H1 (cell line): ENCODE results near the gene IL17A. TPM values are rescaled to one million over a fixed set of nuclear protein-coding genes. Genes with fewer than 3 reads are reported as not detected.
"Not testable (repeated sequence)": the region's sequence is repeated elsewhere in the genome, so short reads cannot be mapped to it uniquely, and the experiment has no call there.

Experiments
- CTCF ChIA-PET: fragments of 300-600 bp; sonication (Branson Sonifier 250); formaldehyde crosslinking; loops from one replicate; lab custom pipeline; 2021; ENCODE audit not compliant: partially characterized antibody; lab: Charles Lee
- POLR2A ChIA-PET: fragments of 300-600 bp; sonication (Branson Sonifier 250); formaldehyde crosslinking; loops from one replicate; lab custom pipeline; 2021; ENCODE audit warnings: inconsistent platforms; ENCODE audit not compliant: partially characterized antibody; lab: Charles Lee
- DNase-seq, 2 experiments: peaks; one replicate each; pipeline versions ENCODE4 v3.0.0 to v3.0.0-alpha.2; 2010 to 2022; ENCODE audit warnings: low spot score in 2 of 2, low read depth in 1 of 2, mixed read lengths in 1 of 2
- FAIRE-seq: peaks from 2 replicates; lab custom pipeline; 2011; peaks lifted over from hg19 to GRCh38; lab: Jason Lieb, UNC
- H2AFZ ChIP-seq: 2 replicates; pipeline ENCODE4 v1.8.1; 2012; ENCODE audit warnings: low read length, inconsistent platforms
- H2AK5ac ChIP-seq: 2 replicates; pipeline ENCODE4 v1.6.1; 2013; ENCODE audit warnings: low read depth, low read length
- H2BK120ac ChIP-seq: replicated peaks from 2 replicates; pipeline ENCODE3; 2013; ENCODE audit warnings: low read depth, low read length, inconsistent platforms
- H2BK12ac ChIP-seq: 2 replicates; pipeline ENCODE4 v1.6.1; 2013; ENCODE audit warnings: low read depth, low read length
- H2BK15ac ChIP-seq: 2 replicates; pipeline ENCODE4 v1.6.1; 2013; ENCODE audit warnings: low read length
- H2BK20ac ChIP-seq: 2 replicates; pipeline ENCODE4 v1.6.1; 2013; ENCODE audit warnings: low read length
- H2BK5ac ChIP-seq: 2 replicates; pipeline ENCODE4 v1.6.1; 2013; ENCODE audit warnings: low read depth, low read length
- H3K14ac ChIP-seq: 2 replicates; pipeline ENCODE4 v1.6.1; 2013; ENCODE audit warnings: inconsistent platforms; ENCODE audit not compliant: insufficient read length
- H3K18ac ChIP-seq: 2 replicates; pipeline ENCODE4 v1.6.1; 2013; ENCODE audit warnings: low read length; ENCODE audit errors: extremely low read depth
- H3K23ac ChIP-seq: 2 replicates; pipeline ENCODE4 v1.6.1; 2013; ENCODE audit warnings: inconsistent platforms; ENCODE audit not compliant: insufficient read length
- H3K23me2 ChIP-seq: 2 replicates; pipeline ENCODE4 v1.6.1; 2013; ENCODE audit warnings: low read depth, low read length
- H3K27ac ChIP-seq: 2 replicates; pipeline ENCODE4 v1.6.1; 2011; ENCODE audit warnings: low read depth, low read length, inconsistent platforms
- H3K27me3 ChIP-seq, 4 experiments: replicated peaks in 1 of 4; 1 replicate in 1 of 4; 2 replicates in 3 of 4; pipeline versions ENCODE4 v1.6.1 to v1.8.1; 2011 to 2013; ENCODE audit warnings: low read length in 3 of 4, mild to moderate bottlenecking in 3 of 4, inconsistent platforms in 2 of 4, mixed read lengths in 2 of 4, moderate library complexity in 1 of 4; ENCODE audit not compliant: control insufficient read depth in 3 of 4, insufficient read depth in 3 of 4; ENCODE audit errors: extremely low read depth in 1 of 4
- H3K36me3 ChIP-seq, 4 experiments: 2 replicates each; pipeline versions ENCODE4 v1.6.1 to v1.8.1; 2011 to 2013; ENCODE audit warnings: mild to moderate bottlenecking in 4 of 4, low read length in 3 of 4, moderate library complexity in 2 of 4, control low read depth in 1 of 4, inconsistent platforms in 1 of 4; ENCODE audit not compliant: insufficient read depth in 4 of 4, control insufficient read depth in 2 of 4
- H3K4ac ChIP-seq: replicated peaks from 2 replicates; pipeline ENCODE3; 2013; ENCODE audit warnings: low read length, low read depth, mixed read lengths, inconsistent platforms; ENCODE audit not compliant: insufficient read length
- H3K4me1 ChIP-seq, 4 experiments: replicated peaks in 1 of 4; 1 replicate in 1 of 4; 2 replicates in 3 of 4; pipeline versions ENCODE4 v1.6.1 to v1.8.1; 2011 to 2013; ENCODE audit warnings: low read length in 3 of 4, inconsistent platforms in 2 of 4, mixed read lengths in 1 of 4; ENCODE audit not compliant: insufficient read depth in 4 of 4, control insufficient read depth in 3 of 4
- H3K4me2 ChIP-seq, 2 experiments: 2 replicates each; pipeline versions ENCODE4 v1.6.1 to v1.8.1; 2011 to 2013; ENCODE audit warnings: low read depth in 2 of 2, low read length in 2 of 2, control low read depth in 1 of 2, inconsistent platforms in 1 of 2, mild to moderate bottlenecking in 1 of 2; ENCODE audit not compliant: insufficient read depth in 1 of 2
- H3K4me3 ChIP-seq, 4 experiments: fragments of 200-600, 300-600 bp in 1 of 4; sonication (generic), shearing (Covaris generic), sonication (Bioruptor Twin) in 1 of 4; 2 replicates each; pipeline versions ENCODE4 v1.5.1 to v1.8.1; 2011 to 2016; ENCODE audit warnings: low read length in 4 of 4, low read depth in 3 of 4, control low read depth in 2 of 4, inconsistent platforms in 2 of 4, mild to moderate bottlenecking in 2 of 4, mixed read lengths in 1 of 4, moderate library complexity in 1 of 4; ENCODE audit not compliant: insufficient read depth in 2 of 4; ENCODE audit errors: extremely low read depth in 1 of 4
- H3K56ac ChIP-seq: replicated peaks from 2 replicates; pipeline ENCODE3; 2013; ENCODE audit warnings: low read depth, mild to moderate bottlenecking, mixed read lengths, low read length, inconsistent platforms; ENCODE audit not compliant: insufficient read length
- H3K79me1 ChIP-seq: 2 replicates; pipeline ENCODE4 v1.6.1; 2013; ENCODE audit warnings: low read depth, low read length, control low read depth
- H3K79me2 ChIP-seq, 2 experiments: 2 replicates each; pipeline versions ENCODE4 v1.6.1 to v1.8.1; 2012 to 2013; ENCODE audit warnings: low read length in 2 of 2, mild to moderate bottlenecking in 2 of 2, inconsistent platforms in 1 of 2; ENCODE audit not compliant: insufficient read depth in 2 of 2, control insufficient read depth in 1 of 2
- H3K9ac ChIP-seq, 4 experiments: replicated peaks in 1 of 4; 1 replicate in 1 of 4; 2 replicates in 3 of 4; pipeline versions ENCODE4 v1.6.1 to v1.8.1; 2011 to 2013; ENCODE audit warnings: low read depth in 3 of 4, low read length in 3 of 4, control low read depth in 2 of 4, mild to moderate bottlenecking in 2 of 4, moderate library complexity in 2 of 4, inconsistent platforms in 1 of 4; ENCODE audit errors: extremely low read depth in 1 of 4
- H3K9me3 ChIP-seq, 2 experiments: 2 replicates each; pipeline versions ENCODE4 v1.6.1 to v1.8.1; 2012 to 2013; ENCODE audit warnings: mild to moderate bottlenecking in 2 of 2, moderate library complexity in 2 of 2, control low read depth in 1 of 2, inconsistent platforms in 1 of 2, low read depth in 1 of 2, low read length in 1 of 2, mixed read lengths in 1 of 2; ENCODE audit not compliant: insufficient read depth in 2 of 2
- H4K20me1 ChIP-seq, 2 experiments: replicated peaks in 1 of 2; 2 replicates each; pipeline versions ENCODE3 to v1.8.1; 2011 to 2013; ENCODE audit warnings: inconsistent platforms in 2 of 2, low read length in 2 of 2, mild to moderate bottlenecking in 1 of 2; ENCODE audit not compliant: insufficient read depth in 2 of 2, control insufficient read depth in 1 of 2
- H4K5ac ChIP-seq: 2 replicates; pipeline ENCODE4 v1.6.1; 2013; ENCODE audit warnings: low read length, low read depth, mixed read lengths, inconsistent platforms; ENCODE audit not compliant: insufficient read length
- H4K8ac ChIP-seq: 2 replicates; pipeline ENCODE4 v1.8.0; 2013; ENCODE audit warnings: mild to moderate bottlenecking, moderate library complexity, low read length, inconsistent platforms; ENCODE audit not compliant: insufficient read depth; ENCODE audit errors: extremely low read depth
- H4K91ac ChIP-seq: replicated peaks from 2 replicates; pipeline ENCODE3; 2013; ENCODE audit warnings: low read length, mixed read lengths, inconsistent platforms; ENCODE audit not compliant: insufficient read length
- EP300 ChIP-seq, 2 experiments: IDR thresholded peaks; 1 replicate in 1 of 2; 2 replicates in 1 of 2; pipeline ENCODE4 v1.6.1; 2011 to 2012; ENCODE audit warnings: low read depth in 2 of 2, low read length in 2 of 2, mild to moderate bottlenecking in 2 of 2, borderline replicate concordance in 1 of 2, inconsistent platforms in 1 of 2, moderate library complexity in 1 of 2
- WGBS, 2 experiments: shearing (Covaris generic) in 1 of 2; methylation state at CpG; one replicate each; pipeline versions ENCODE4 v1.1.6 to v1.1.7; 2013 to 2015; ENCODE audit warnings: low lambda C conversion rate in 2 of 2, mixed read lengths in 2 of 2, inconsistent platforms in 1 of 2, low coverage in 1 of 2, missing lambda C conversion rate in 1 of 2; ENCODE audit not compliant: insufficient replicate concordance in 2 of 2, insufficient coverage in 1 of 2, insufficient read length in 1 of 2; ENCODE audit errors: extremely low coverage in 1 of 2, missing lambda C conversion rate in 1 of 2; 5-methylcytosine and 5-hydroxymethylcytosine counted together
- polyA plus RNA-seq, 7 experiments: library from polyadenylated mRNA; depleted of rRNA in 3 of 7; stranded (reverse) in 5 of 7; unstranded in 2 of 7; fragments of >200 nt in 5 of 7; fragments of 200-250 nt in 2 of 7; gene quantifications; 1 replicate in 5 of 7; 2 replicates in 1 of 7; 4 replicates in 1 of 7; pipeline versions ENCODE4 v1.2.1 to v1.2.3, GENCODE V29; 2011 to 2013; ENCODE audit warnings: missing spikeins in 2 of 7, mixed read lengths in 2 of 7
- total RNA-seq: library from RNA; stranded (reverse); fragmentation: NEBNext Ultra II Directional; extraction: Animal tissue kit (Norgen Biotek cat#: 25700); gene quantifications from 2 replicates; pipeline ENCODE4 v1.2.1, GENCODE V29; 2021

IL17A gene
- total and polyA plus RNA-seq, 2 of the 8 experiments (the other 6 are each of a cell fraction or from before 2014, with no cell fraction given): not detected

DNA sequence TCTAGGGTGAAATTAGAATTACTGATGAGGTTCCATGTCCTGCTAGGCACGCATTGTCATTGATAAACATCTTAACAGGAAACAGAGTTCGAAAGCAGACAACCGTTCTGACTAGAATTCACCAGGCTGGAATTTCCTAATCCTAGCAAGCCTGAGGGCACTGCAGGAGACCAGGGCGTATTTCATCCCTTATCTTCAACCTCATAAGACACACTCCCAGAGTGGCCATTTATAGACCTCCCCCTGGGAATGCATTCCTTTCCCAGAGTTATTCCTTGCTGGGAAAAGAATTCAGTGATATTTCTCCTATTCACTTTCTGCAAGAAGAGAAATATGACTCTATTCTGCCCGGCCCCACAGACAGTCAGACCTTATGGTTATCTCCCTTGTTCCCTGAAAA lies 13.9 kb downstream of the IL17A start:
- H3K79me2 ChIP-seq, H3K56ac ChIP-seq, H3K79me1 ChIP-seq, H3K14ac ChIP-seq, H3K27me3 ChIP-seq, H4K91ac ChIP-seq, H3K27ac ChIP-seq, H2BK5ac ChIP-seq, H2BK12ac ChIP-seq, H2AFZ ChIP-seq, H3K36me3 ChIP-seq, H3K23ac ChIP-seq, H3K23me2 ChIP-seq, H4K8ac ChIP-seq, H3K4me2 ChIP-seq, H3K4me3 ChIP-seq, H2BK20ac ChIP-seq, H2BK120ac ChIP-seq, DNase-seq, H4K20me1 ChIP-seq, H3K18ac ChIP-seq, H4K5ac ChIP-seq, H2AK5ac ChIP-seq, H3K4me1 ChIP-seq, H3K4ac ChIP-seq, FAIRE-seq, H2BK15ac ChIP-seq, POLR2A ChIA-PET, H3K9ac ChIP-seq: not testable (repeated sequence)
- peaks cover 6 to 14% of the 10 kb centered on the region in 2 experiments; a peak in 2 of 4 replicates for H3K9me3 ChIP-seq
- CTCF ChIA-PET: interaction anchor here (0.6 to 2.0 kb wide), 2 partner anchors 16 to 51 kb away, joined by 3 to 6 read pairs; no protein-coding TSS in a partner anchor
- WGBS, 2 experiments: 52% methylated on average over 5 of the region's 5 CpGs; no CpG with 5 or more reads in 1 of the 2 experiments
- peak in 1 of 2 experiments; percentile 79; a peak in 1 of 3 replicates for TF ChIP-seq EP300 (IDR thresholded peaks at IDR 0.05; ENCODE audit: borderline replicate concordance in 1 of 2, low read depth in 2 of 2, low read length in 2 of 2)
